Trophoblast cell (in vitro differentiated cells and primary cell): Measurements from ENCODE around the gene SLC4A1.

Experiments
- DNase-seq, 2 donors: peaks; one replicate each; pipeline ENCODE4 v3.0.0-alpha.2; 2016
- H2AFZ ChIP-seq: 2 replicates; pipeline ENCODE4 v1.6.1; 2013; ENCODE audit warnings: low read length, moderate library complexity, mild to moderate bottlenecking; ENCODE audit not compliant: insufficient read depth, poor library complexity
- H2AK5ac ChIP-seq: 2 replicates; pipeline ENCODE4 v1.6.1; 2013; ENCODE audit warnings: mild to moderate bottlenecking, low read length
- H2BK120ac ChIP-seq: 2 replicates; pipeline ENCODE4 v1.6.1; 2013; ENCODE audit warnings: low read length, mild to moderate bottlenecking, moderate library complexity; ENCODE audit not compliant: insufficient read depth, poor library complexity
- H2BK12ac ChIP-seq: 2 replicates; pipeline ENCODE4 v1.6.1; 2013; ENCODE audit warnings: mild to moderate bottlenecking, low read length, moderate library complexity
- H2BK5ac ChIP-seq: 2 replicates; pipeline ENCODE4 v1.6.1; 2013; ENCODE audit warnings: low read length, low read depth, moderate library complexity, mild to moderate bottlenecking; ENCODE audit not compliant: poor library complexity
- H3K14ac ChIP-seq: 2 replicates; pipeline ENCODE4 v1.6.1; 2013; ENCODE audit warnings: mild to moderate bottlenecking, low read length
- H3K18ac ChIP-seq: 2 replicates; pipeline ENCODE4 v1.6.1; 2013; ENCODE audit warnings: mild to moderate bottlenecking, low read length
- H3K23ac ChIP-seq: 2 replicates; pipeline ENCODE4 v1.6.1; 2013; ENCODE audit warnings: low read length
- H3K27ac ChIP-seq: 2 replicates; pipeline ENCODE4 v1.5.1; 2013; ENCODE audit warnings: low read depth, mild to moderate bottlenecking, inconsistent platforms, low read length, moderate library complexity
- H3K27me3 ChIP-seq: 2 replicates; pipeline ENCODE4 v1.6.1; 2013; ENCODE audit warnings: inconsistent platforms, mild to moderate bottlenecking, low read length, moderate library complexity; ENCODE audit not compliant: insufficient read depth
- H3K36me3 ChIP-seq, 2 experiments: 1 replicate in 1 of 2; 2 replicates in 1 of 2; pipeline ENCODE4 v1.6.1; 2013; ENCODE audit warnings: low read length in 2 of 2, mild to moderate bottlenecking in 2 of 2, moderate library complexity in 1 of 2; ENCODE audit not compliant: insufficient read depth in 2 of 2, control insufficient read depth in 1 of 2
- H3K4ac ChIP-seq: 2 replicates; pipeline ENCODE4 v1.6.1; 2013; ENCODE audit warnings: low read depth, mild to moderate bottlenecking, low read length, moderate library complexity
- H3K4me1 ChIP-seq, 2 experiments: 1 replicate in 1 of 2; 2 replicates in 1 of 2; pipeline ENCODE4 v1.6.1; 2013; ENCODE audit warnings: low read length in 2 of 2, mild to moderate bottlenecking in 2 of 2, moderate library complexity in 1 of 2; ENCODE audit not compliant: insufficient read depth in 2 of 2, control insufficient read depth in 1 of 2
- H3K4me2 ChIP-seq: 2 replicates; pipeline ENCODE4 v1.6.1; 2013; ENCODE audit warnings: inconsistent platforms, mild to moderate bottlenecking, low read length, moderate library complexity
- H3K4me3 ChIP-seq: 2 replicates; pipeline ENCODE4 v1.5.1; 2013; ENCODE audit warnings: mild to moderate bottlenecking, low read depth, low read length, inconsistent platforms
- H3K79me1 ChIP-seq: one replicate; pipeline ENCODE4 v1.6.1; 2013; ENCODE audit warnings: low read length
- H3K79me2 ChIP-seq: 2 replicates; pipeline ENCODE4 v1.6.1; 2013; ENCODE audit warnings: low read length, mild to moderate bottlenecking; ENCODE audit not compliant: control insufficient read depth, insufficient read depth, poor library complexity
- H3K9ac ChIP-seq: 2 replicates; pipeline ENCODE4 v1.6.1; 2013; ENCODE audit warnings: mild to moderate bottlenecking, low read length
- H3K9me3 ChIP-seq: 2 replicates; pipeline ENCODE4 v1.6.1; 2013; ENCODE audit warnings: low read depth, mild to moderate bottlenecking, control low read depth, inconsistent platforms, low read length; ENCODE audit not compliant: insufficient read depth
- H4K12ac ChIP-seq: 2 replicates; pipeline ENCODE4 v1.6.1; 2013; ENCODE audit warnings: low read depth, mild to moderate bottlenecking, low read length, moderate library complexity
- H4K8ac ChIP-seq: 2 replicates; pipeline ENCODE4 v1.6.1; 2013; ENCODE audit warnings: low read depth, mild to moderate bottlenecking, low read length, moderate library complexity
- H4K91ac ChIP-seq: one replicate; pipeline ENCODE4 v1.6.1; 2013; ENCODE audit warnings: low read depth, mild to moderate bottlenecking, low read length, moderate library complexity
- WGBS: extraction: QIAGEN DNeasy Blood & Tissue Kit; methylation state at CpG from one replicate; pipeline ENCODE4 v1.1.7; 2013; ENCODE audit warnings: missing lambda C conversion rate; ENCODE audit not compliant: insufficient read length, insufficient coverage; ENCODE audit errors: extremely low coverage; 5-methylcytosine and 5-hydroxymethylcytosine counted together

The SLC4A1 gene

DNA sequence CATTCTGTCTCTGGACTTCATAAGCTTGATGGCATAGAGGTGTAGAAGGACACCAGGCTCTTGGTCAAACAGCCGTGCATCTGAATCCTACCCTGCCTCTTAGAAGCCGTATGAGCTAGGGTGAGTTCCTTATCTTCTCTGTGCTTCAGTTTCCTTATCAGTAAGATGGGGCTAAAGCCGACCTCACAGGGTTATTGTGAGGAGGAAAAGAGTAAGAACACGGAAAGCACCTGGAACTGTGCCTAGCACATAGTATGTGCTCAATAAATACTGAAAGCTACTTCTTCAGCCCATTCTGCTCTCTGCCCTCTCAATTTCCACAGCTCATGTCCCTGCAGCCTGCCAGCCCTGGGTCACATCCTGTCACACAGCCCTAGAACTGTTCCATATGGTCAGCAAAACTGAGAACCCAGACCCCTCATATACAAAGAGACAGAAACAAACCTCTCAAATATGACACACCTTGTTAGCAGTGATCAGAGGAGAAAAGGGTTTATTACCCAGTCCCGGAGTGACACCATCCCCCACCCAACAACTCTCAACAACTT is 31.4 kb downstream of the SLC4A1 start:
- no CpG with 5 or more reads among the region's 5 CpGs for WGBS
- no peak overlapping the region for H4K91ac ChIP-seq
- no peak overlapping the region for H2BK12ac ChIP-seq
- no peak overlapping the region for H3K9ac ChIP-seq
- H2AK5ac ChIP-seq: no peak overlapping the region
- H2AFZ ChIP-seq: no peak overlapping the region
- no peak overlapping the region for H2BK120ac ChIP-seq
- H4K8ac ChIP-seq: no peak overlapping the region
- H3K79me2 ChIP-seq: no peaks in the 10 kb centered on the region
- no peak for DNase-seq
- H3K79me1 ChIP-seq: no peaks in the 10 kb centered on the region
- no peak overlapping the region for H2BK5ac ChIP-seq
- no peak overlapping the region for H3K4me3 ChIP-seq
- no peak overlapping the region for H3K4ac ChIP-seq
- no peak overlapping the region for H3K18ac ChIP-seq
- no peak overlapping the region for H3K27ac ChIP-seq
- no peak overlapping the region for H3K14ac ChIP-seq
- no peaks in the 10 kb centered on the region for H3K9me3 ChIP-seq
- H3K36me3 ChIP-seq: no peaks in the 10 kb centered on the region
- H3K4me2 ChIP-seq: no peak overlapping the region
- no peak overlapping the region for H3K23ac ChIP-seq
- no peaks in the 10 kb centered on the region for H3K4me1 ChIP-seq
- no peaks in the 10 kb centered on the region for H3K27me3 ChIP-seq
- no peak overlapping the region for H4K12ac ChIP-seq

DNA sequence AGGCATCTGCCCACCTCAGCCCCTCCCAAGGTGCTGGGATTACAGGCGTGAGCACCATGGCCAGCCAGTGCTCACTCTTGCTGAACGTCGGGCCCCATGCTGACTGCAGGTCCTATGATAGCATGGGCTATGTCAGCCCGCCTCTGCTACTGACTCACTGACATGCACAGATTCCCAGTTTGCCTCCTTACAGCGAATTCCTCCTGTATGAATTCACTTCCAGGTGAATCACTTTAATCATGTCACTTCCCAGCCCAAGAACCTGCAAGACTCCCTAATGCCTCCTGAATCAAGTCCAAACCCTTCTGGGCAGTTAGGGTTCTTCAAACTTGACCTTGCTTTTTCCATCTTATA is 32.4 kb downstream of the SLC4A1 start:
- H3K36me3 ChIP-seq: no peaks in the 10 kb centered on the region
- no peak overlapping the region for H4K12ac ChIP-seq
- no peak overlapping the region for H3K4me2 ChIP-seq
- H3K9me3 ChIP-seq: no peaks in the 10 kb centered on the region
- no peak overlapping the region for H2AFZ ChIP-seq
- H3K4me1 ChIP-seq: no peaks in the 10 kb centered on the region
- no CpG with 5 or more reads among the region's 5 CpGs for WGBS
- no peak overlapping the region for H4K8ac ChIP-seq
- no peak overlapping the region for H3K9ac ChIP-seq
- no peak overlapping the region for H2BK12ac ChIP-seq
- H3K4ac ChIP-seq: no peak overlapping the region
- no peaks in the 10 kb centered on the region for H3K79me1 ChIP-seq
- peak; percentile 86 to 88 for DNase-seq
- no peaks in the 10 kb centered on the region for H3K79me2 ChIP-seq
- H3K14ac ChIP-seq: no peak overlapping the region
- no peak overlapping the region for H3K4me3 ChIP-seq
- no peak overlapping the region for H3K23ac ChIP-seq
- H2BK120ac ChIP-seq: no peak overlapping the region
- no peak overlapping the region for H3K27ac ChIP-seq
- H2BK5ac ChIP-seq: no peak overlapping the region
- H4K91ac ChIP-seq: no peak overlapping the region
- H3K27me3 ChIP-seq: no peaks in the 10 kb centered on the region
- no peak overlapping the region for H2AK5ac ChIP-seq
- no peak overlapping the region for H3K18ac ChIP-seq

DNA sequence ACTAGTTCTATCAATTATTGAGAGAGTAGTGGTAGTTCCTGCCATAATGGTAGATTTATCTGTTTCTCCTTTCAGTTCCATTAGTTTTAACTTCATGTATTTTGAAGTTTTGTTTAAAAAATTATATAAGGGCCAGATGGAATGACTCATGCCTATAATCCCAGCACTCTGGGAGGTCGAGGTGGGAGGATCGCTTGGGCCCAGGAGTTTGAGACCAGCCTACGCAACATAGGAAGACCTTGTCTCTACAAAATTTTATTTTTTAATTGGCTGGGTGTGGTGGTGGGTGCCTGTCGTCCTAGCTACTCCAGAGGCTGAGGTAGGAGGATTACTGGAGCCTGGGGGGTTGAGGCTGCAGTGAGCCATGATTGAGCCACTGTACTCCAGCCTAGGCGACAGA is 34.4 kb downstream of the SLC4A1 start:
- Histone ChIP-seq H3K79me2 (no peaks in the 10 kb centered on the region), H3K27ac (no peak overlapping the region), H3K9ac (no peak overlapping the region), H2BK12ac (no peak overlapping the region), H2BK5ac (no peak overlapping the region), H3K23ac (no peak overlapping the region), H2AFZ (no peak overlapping the region), H3K9me3 (no peaks in the 10 kb centered on the region), H2AK5ac (no peak overlapping the region), H3K4me1 (no peaks in the 10 kb centered on the region), H4K91ac (no peak overlapping the region), H3K36me3 (no peaks in the 10 kb centered on the region), H3K79me1 (no peaks in the 10 kb centered on the region), H4K8ac (no peak overlapping the region), H3K4me2 (no peak overlapping the region), H3K4ac (no peak overlapping the region), H3K18ac (no peak overlapping the region), H3K27me3 (no peaks in the 10 kb centered on the region), H3K14ac (no peak overlapping the region), H2BK120ac (no peak overlapping the region), H4K12ac (no peak overlapping the region), H3K4me3 (no peak overlapping the region)
- WGBS: no CpG with 5 or more reads among the region's 5 CpGs
- no peak for DNase-seq

DNA sequence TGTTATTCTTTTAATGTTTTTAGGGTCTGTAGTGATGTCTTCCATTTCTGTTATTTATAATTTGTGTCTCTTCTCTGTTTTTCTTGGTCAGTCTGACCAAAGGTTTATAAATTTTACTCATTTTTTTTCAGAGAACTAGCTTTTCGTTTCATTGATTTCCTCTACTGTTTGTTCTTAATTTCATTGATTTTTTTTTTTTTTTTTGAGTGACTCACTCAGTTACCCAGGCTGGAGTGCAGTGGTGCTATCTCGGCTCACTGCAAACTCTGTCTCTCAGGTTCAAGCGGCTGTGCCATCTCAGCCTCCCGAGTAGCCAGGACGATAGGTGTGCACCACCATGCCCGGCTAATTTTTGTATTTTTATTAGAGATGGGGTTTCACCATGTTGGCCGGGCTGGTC is 35.9 kb downstream of the SLC4A1 start:
- Histone ChIP-seq H3K9ac (no peak overlapping the region), H4K8ac (no peak overlapping the region), H3K36me3 (no peaks in the 10 kb centered on the region), H3K18ac (no peak overlapping the region), H3K4me1 (no peaks in the 10 kb centered on the region), H3K4ac (no peak overlapping the region), H3K79me2 (no peaks in the 10 kb centered on the region), H3K4me2 (no peak overlapping the region), H3K27me3 (no peaks in the 10 kb centered on the region), H3K9me3 (no peaks in the 10 kb centered on the region), H2AK5ac (no peak overlapping the region), H2BK5ac (no peak overlapping the region), H4K12ac (no peak overlapping the region), H3K79me1 (no peaks in the 10 kb centered on the region), H3K4me3 (no peak overlapping the region), H3K14ac (no peak overlapping the region), H2AFZ (no peak overlapping the region), H3K23ac (no peak overlapping the region), H2BK12ac (no peak overlapping the region), H2BK120ac (no peak overlapping the region), H3K27ac (no peak overlapping the region), H4K91ac (no peak overlapping the region)
- no CpG with 5 or more reads among the region's 7 CpGs for WGBS
- DNase-seq: no peak
